Keratinocyte (primary cell): Measurements from ENCODE around the gene KLF1. TPM values are rescaled to one million over a fixed set of nuclear protein-coding genes. Genes with fewer than 3 reads are reported as not detected.

ENCODE experiments used
- DNase-seq: peaks from one replicate; pipeline ENCODE4 v3.0.0-alpha.2; 2011; ENCODE audit warnings: low read depth, missing footprints, low spot score
- FAIRE-seq: peaks from 2 replicates; lab custom pipeline; 2011; peaks lifted over from hg19 to GRCh38; lab: Jason Lieb, UNC
- H2AFZ ChIP-seq: 2 replicates; pipeline ENCODE4 v1.6.0; 2012; ENCODE audit warnings: low read length, control low read depth, inconsistent platforms; ENCODE audit not compliant: control insufficient read depth
- H3K27ac ChIP-seq: 2 replicates; pipeline ENCODE4 v1.5.1; 2011; ENCODE audit warnings: low read length; ENCODE audit not compliant: control insufficient read depth, insufficient read depth
- H3K27me3 ChIP-seq: 3 replicates; pipeline ENCODE4 v1.6.0; 2011; ENCODE audit warnings: low read length; ENCODE audit not compliant: control insufficient read depth, insufficient read depth; ENCODE audit errors: extremely low read depth
- H3K36me3 ChIP-seq, 2 experiments: 2 replicates in 1 of 2; 3 replicates in 1 of 2; pipeline ENCODE4 v1.5.1; 2011; ENCODE audit warnings: low read length in 2 of 2, mild to moderate bottlenecking in 1 of 2; ENCODE audit not compliant: control insufficient read depth in 2 of 2, insufficient read depth in 2 of 2; ENCODE audit errors: extremely low read depth in 1 of 2
- H3K4me1 ChIP-seq: 3 replicates; pipeline ENCODE4 v1.5.1; 2011; ENCODE audit warnings: low read length; ENCODE audit not compliant: control insufficient read depth, insufficient read depth; ENCODE audit errors: extremely low read depth
- H3K4me2 ChIP-seq: 3 replicates; pipeline ENCODE4 v1.6.0; 2011; ENCODE audit warnings: low read depth, low read length; ENCODE audit not compliant: control insufficient read depth, insufficient read depth; ENCODE audit errors: extremely low read depth
- H3K4me3 ChIP-seq, 3 experiments: fragments of 200-600 bp in 1 of 3; sonication (generic) in 1 of 3; 2 replicates in 2 of 3; 3 replicates in 1 of 3; pipeline ENCODE4 v1.5.1; 2011 to 2016; ENCODE audit warnings: low read length in 3 of 3, mild to moderate bottlenecking in 3 of 3, control low read depth in 2 of 3, inconsistent platforms in 1 of 3, low read depth in 1 of 3, mixed read lengths in 1 of 3, mixed run types in 1 of 3, moderate library complexity in 1 of 3; ENCODE audit not compliant: control insufficient read depth in 2 of 3, insufficient read depth in 2 of 3; ENCODE audit errors: extremely low read depth in 1 of 3
- H3K79me2 ChIP-seq: 2 replicates; pipeline ENCODE4 v1.6.0; 2012; ENCODE audit warnings: low read length; ENCODE audit not compliant: control insufficient read depth, insufficient read depth
- H3K9ac ChIP-seq: 3 replicates; pipeline ENCODE4 v1.6.0; 2011; ENCODE audit warnings: low read length; ENCODE audit not compliant: control insufficient read depth, insufficient read depth; ENCODE audit errors: extremely low read depth
- H3K9me1 ChIP-seq: 3 replicates; pipeline ENCODE4 v1.6.0; 2011; ENCODE audit warnings: low read length; ENCODE audit not compliant: control insufficient read depth, insufficient read depth; ENCODE audit errors: extremely low read depth
- H3K9me3 ChIP-seq: 2 replicates; pipeline ENCODE4 v1.5.1; 2012; ENCODE audit warnings: low read depth, low read length; ENCODE audit not compliant: control insufficient read depth
- H4K20me1 ChIP-seq: 3 replicates; pipeline ENCODE4 v1.6.0; 2011; ENCODE audit warnings: low read length; ENCODE audit not compliant: control insufficient read depth, insufficient read depth; ENCODE audit errors: extremely low read depth
- EZH2 ChIP-seq: IDR thresholded peaks from one replicate; pipeline ENCODE4 v1.6.1; 2012; ENCODE audit warnings: inconsistent platforms, mild to moderate bottlenecking, low read length, moderate library complexity
- dilution Hi-C: fragments of 300-500 bp; cut with MboI; formaldehyde crosslinking; loops from one replicate; pipeline ENCODE4 v1.7.0; 2020; ENCODE audit warnings: low sequenced_read_pairs; ENCODE audit not compliant: extremely low pct_ligation_motif_present
- polyA plus RNA-seq, 5 experiments: library from polyadenylated mRNA; depleted of rRNA in 3 of 5; stranded (reverse) in 3 of 5; stranded (forward) in 1 of 5; unstranded in 1 of 5; fragments of >200 nt; gene quantifications; 1 replicate in 1 of 5; 2 replicates in 3 of 5; 3 replicates in 1 of 5; pipeline versions ENCODE4 v1.2.1 to v1.2.3, GENCODE V29; 2011 to 2012; ENCODE audit warnings: missing spikeins in 2 of 5, low read depth in 1 of 5, low replicate concordance in 1 of 5
- TF ChIP-seq, protein P1 (sequence below), 3 experiments: IDR thresholded peaks in 1 of 3; conservative IDR thresholded peaks in 1 of 3; optimal IDR thresholded peaks in 1 of 3; 2 replicates in 2 of 3; 3 replicates in 1 of 3; pipeline versions ENCODE3 to v1.5.1; 2011; ENCODE audit warnings: low read length in 3 of 3, mild to moderate bottlenecking in 3 of 3, moderate library complexity in 2 of 3, control low read depth in 1 of 3, inconsistent platforms in 1 of 3; ENCODE audit not compliant: insufficient read depth in 2 of 3; ENCODE audit errors: extremely low read depth in 1 of 3

The KLF1 gene
- polyA plus RNA-seq, 1 donor (not counting 4 experiments of a cell fraction or from before 2014, with no cell fraction given): not detected

- Histone ChIP-seq H3K79me2 (no peaks in the 10 kb centered on the region), H2AFZ (no peak overlapping the region), H3K9me3 (no peaks in the 10 kb centered on the region), H4K20me1 (no peaks in the 10 kb centered on the region), H3K27me3 (no peaks in the 10 kb centered on the region), H3K4me2 (peak overlapping the region; percentile 83), H3K9ac (no peak overlapping the region), H3K4me1 (peaks cover 9% of the 10 kb centered on the region), H3K4me3 (peak overlapping the region in 2 of 3 experiments; percentile 1 to 49), H3K9me1 (no peaks in the 10 kb centered on the region), H3K36me3 (peaks cover 4 to 5% of the 10 kb centered on the region in 2 experiments), H3K27ac (no peak overlapping the region)
- DNase-seq (no peak), FAIRE-seq (no peak)
- dilution Hi-C loops: no loop called here
- TF ChIP-seq EZH2: no peak
- TF ChIP-seq, protein P1, sequence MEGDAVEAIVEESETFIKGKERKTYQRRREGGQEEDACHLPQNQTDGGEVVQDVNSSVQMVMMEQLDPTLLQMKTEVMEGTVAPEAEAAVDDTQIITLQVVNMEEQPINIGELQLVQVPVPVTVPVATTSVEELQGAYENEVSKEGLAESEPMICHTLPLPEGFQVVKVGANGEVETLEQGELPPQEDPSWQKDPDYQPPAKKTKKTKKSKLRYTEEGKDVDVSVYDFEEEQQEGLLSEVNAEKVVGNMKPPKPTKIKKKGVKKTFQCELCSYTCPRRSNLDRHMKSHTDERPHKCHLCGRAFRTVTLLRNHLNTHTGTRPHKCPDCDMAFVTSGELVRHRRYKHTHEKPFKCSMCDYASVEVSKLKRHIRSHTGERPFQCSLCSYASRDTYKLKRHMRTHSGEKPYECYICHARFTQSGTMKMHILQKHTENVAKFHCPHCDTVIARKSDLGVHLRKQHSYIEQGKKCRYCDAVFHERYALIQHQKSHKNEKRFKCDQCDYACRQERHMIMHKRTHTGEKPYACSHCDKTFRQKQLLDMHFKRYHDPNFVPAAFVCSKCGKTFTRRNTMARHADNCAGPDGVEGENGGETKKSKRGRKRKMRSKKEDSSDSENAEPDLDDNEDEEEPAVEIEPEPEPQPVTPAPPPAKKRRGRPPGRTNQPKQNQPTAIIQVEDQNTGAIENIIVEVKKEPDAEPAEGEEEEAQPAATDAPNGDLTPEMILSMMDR (optimal IDR thresholded peaks at IDR 0.05 in 1 of 3, IDR thresholded peaks at IDR 0.05 in 1 of 3, conservative IDR thresholded peaks at IDR 0.05 in 1 of 3; ENCODE audit: extremely low read depth in 1 of 3, insufficient read depth in 2 of 3, low read length in 3 of 3): no peak
Observed at GRCh38 chr19:12873891-12874745, 12.9 kb downstream of the KLF1 start.

DNA sequence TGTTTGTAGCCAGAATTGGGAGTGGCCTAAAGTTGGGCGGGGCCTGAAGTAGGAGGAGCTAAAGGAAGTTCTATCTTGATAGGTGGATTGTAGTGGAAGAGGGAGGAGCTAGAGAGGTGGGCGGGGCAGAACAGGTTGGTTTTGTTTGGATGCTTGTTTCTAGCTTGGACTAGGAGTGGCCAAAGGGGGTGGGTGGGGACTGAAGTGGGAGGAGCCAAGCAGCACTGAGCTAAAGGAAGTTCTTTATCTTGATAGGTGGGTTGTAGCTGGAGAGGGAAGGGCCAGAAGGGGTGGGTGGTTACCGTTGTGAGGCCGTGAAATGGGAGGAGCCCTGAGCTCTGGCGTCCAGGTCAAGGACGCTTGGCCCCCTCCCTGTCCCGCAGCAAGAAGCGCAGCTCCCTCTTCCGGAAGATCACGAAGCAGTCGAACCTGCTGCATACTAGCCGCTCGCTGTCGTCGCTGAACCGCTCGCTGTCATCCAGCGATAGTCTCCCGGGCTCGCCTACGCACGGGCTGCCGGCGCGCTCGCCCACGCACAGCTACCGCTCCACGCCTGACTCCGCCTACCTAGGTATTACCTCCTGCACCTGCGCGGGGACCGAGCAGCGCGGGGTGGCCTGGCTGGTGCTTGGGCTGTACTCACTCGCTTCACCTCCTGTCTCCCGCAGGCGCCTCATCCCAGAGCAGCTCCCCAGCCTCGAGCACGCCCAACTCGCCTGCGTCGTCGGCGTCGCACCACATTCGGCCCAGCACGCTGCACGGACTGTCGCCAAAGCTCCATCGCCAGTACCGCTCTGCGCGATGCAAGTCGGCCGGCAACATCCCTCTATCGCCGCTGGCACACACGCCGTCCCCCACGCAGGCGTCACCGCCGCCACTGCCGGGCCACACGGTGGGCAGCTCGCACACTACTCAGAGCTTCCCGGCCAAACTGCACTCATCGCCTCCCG, 13.8 kb downstream of the KLF1 start:
- peaks cover 9% of the 10 kb centered on the region for H3K4me1 ChIP-seq
- dilution Hi-C loops: no loop called here
- H3K4me2 ChIP-seq: peak overlapping the region; percentile 83
- H3K9ac ChIP-seq: no peak overlapping the region
- peaks cover 0 to 1% of the 10 kb centered on the region in 2 experiments for H3K36me3 ChIP-seq
- peak overlapping the region; percentile 27 to 49 (median 37) for H3K4me3 ChIP-seq
- H3K27ac ChIP-seq: no peak overlapping the region
- no peaks in the 10 kb centered on the region for H3K27me3 ChIP-seq
- no peaks in the 10 kb centered on the region for H3K9me3 ChIP-seq
- H2AFZ ChIP-seq: peak overlapping the region; percentile 88
- DNase-seq (peak; percentile 66), FAIRE-seq (no peak)
- H4K20me1 ChIP-seq: no peaks in the 10 kb centered on the region
- no peaks in the 10 kb centered on the region for H3K79me2 ChIP-seq
- TF ChIP-seq EZH2: no peak
- TF ChIP-seq, protein P1 (optimal IDR thresholded peaks at IDR 0.05 in 1 of 3, IDR thresholded peaks at IDR 0.05 in 1 of 3, conservative IDR thresholded peaks at IDR 0.05 in 1 of 3; ENCODE audit: extremely low read depth in 1 of 3, insufficient read depth in 2 of 3, low read length in 3 of 3): peak in 1 of 3 experiments; percentile 37
- no peaks in the 10 kb centered on the region for H3K9me1 ChIP-seq
